Activated naive CD4-positive, alpha-beta T cell (primary cell): ENCODE measurements around the gene CNTN5.
"Not testable (repeated sequence)": the region's sequence is repeated elsewhere in the genome, so short reads cannot be mapped to it uniquely, and the experiment has no call there.

Experiments
- DNase-seq, 4 experiments: peaks; one replicate each; lab custom pipeline; 2025; lab: John Stamatoyannopoulos, UW

Gene CNTN5

DNA sequence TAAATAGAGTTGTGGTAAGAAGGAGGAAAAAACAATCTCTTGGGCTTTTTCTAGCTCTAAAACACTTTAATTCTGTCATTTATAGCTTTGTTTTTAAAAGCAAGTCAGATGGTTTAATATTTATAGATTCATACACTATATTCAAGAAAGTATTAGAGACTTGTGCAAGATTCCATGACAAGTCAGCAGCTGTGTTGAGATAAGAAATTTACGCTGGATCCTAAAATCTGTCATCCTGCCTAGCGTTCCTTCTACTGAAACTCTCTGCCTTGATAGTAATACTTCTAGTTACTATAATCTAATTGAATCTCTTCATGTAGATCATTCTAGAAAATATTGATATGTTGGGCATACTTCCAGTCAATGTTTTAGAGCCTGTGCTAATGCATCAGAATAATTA lies 721.8 kb downstream of the CNTN5 start:
- DNase-seq: no peak

DNA sequence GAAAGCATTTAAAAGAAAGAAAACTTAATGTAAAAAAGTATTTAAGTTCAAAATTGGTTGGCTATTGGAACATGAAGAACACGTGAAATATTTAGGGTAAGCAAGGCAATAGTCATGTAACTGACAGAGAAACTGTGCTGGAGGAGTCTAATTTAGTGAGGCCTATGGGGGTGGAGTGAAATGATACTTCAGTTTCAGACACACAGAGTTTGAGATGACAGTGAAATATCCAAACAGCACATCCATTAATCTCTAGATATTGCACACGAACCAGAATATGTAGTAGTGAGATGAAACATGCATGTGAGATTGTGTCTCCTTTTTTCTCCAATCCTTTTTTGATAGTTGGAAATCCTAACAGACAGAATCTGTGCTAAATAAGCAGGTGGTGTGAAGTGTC lies 739.0 kb downstream of the CNTN5 start:
- DNase-seq: no peak

DNA sequence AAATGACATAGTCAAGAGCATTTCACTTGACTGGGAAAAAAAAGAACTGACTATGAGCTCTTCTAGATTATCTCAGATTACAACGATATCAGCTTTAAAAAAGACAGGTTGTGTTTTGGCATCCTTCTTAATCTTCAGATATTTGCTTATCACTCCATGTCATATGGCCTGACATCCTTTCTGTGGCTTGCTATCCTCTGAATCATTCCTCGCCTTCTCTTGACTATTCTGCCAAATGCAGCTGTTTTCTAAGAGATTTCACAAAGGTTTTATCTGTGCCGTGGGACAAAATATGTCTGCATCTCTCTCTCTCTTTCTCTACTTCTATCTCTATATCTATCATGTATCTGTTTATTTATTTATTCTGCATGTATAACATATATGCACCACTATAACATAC lies 746.1 kb downstream of the CNTN5 start:
- no peak for DNase-seq

DNA sequence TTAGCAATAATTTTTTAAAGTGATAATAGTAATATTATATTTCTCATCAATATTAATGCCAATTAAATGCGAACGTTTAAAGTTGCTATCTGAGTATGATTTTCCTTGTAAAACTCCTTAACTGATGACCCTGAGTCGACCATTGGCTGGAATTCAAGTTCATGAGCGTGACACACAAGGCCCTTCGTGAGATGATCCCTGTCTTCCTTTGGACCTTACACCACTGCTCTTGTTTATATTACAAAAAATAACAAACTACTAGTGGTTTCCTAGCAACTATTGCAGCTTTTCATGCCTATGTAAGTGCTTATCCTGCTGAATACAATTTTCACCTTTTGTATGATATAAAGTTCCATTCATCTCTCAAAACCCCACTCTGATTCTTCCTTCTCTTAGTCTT lies 752.9 kb downstream of the CNTN5 start:
- no peak for DNase-seq

DNA sequence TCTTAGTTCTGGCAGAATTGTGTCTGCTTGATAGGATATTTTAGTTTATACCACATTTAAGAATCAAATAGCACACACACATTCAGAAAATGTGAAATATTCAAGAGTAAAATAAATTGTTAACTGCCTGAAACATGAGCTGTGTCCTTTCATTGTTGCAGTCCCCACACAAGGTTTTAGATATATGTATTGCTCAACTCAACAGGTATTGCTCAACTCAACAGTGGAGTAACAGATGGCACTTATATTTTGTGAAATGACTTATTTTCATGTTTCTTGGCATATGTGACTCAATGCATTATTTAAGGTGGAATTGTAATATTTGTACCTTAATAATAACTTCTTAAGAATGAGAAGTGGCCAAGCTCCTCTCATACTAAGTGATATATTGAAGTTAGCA lies 760.3 kb downstream of the CNTN5 start:
- no peak for DNase-seq

DNA sequence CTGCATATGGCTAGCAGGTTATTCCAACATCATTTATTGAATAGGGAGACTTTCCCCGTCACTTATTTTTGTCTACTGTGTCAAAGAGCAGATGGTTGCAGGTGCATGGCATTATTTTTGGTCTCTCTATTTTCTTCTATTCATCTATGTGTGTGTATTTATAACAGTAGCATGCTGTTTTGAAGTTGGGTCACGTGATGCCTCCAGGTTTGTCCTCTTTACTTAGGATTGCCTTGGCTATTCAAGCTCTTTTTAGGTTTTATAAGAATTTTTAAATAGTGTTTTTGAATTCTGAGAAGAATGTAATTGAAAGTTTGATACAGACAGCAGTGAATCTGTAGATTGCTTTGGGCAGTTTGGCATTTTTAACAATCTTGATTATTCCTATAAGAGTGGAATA lies 770.6 kb downstream of the CNTN5 start:
- no peak for DNase-seq

DNA sequence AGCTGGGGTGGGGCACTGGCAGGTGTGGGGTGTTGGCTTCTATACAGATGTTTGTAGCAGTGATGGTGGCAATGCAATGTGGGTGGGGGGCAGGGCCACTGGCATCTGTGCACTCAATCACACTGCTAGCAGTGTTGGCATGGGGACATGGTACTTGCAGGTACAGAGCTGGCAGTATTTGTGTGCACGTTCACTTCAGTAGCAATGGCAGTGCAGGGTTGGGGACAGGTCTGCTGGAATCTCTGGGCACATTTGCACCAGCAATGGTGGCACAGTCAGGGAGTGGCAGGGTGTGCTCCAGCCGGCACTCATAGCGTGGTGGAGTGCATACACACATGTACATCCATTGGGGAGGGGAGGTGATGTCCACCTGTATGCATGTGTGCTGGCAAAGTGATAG lies 775.2 kb downstream of the CNTN5 start:
- no peak for DNase-seq

DNA sequence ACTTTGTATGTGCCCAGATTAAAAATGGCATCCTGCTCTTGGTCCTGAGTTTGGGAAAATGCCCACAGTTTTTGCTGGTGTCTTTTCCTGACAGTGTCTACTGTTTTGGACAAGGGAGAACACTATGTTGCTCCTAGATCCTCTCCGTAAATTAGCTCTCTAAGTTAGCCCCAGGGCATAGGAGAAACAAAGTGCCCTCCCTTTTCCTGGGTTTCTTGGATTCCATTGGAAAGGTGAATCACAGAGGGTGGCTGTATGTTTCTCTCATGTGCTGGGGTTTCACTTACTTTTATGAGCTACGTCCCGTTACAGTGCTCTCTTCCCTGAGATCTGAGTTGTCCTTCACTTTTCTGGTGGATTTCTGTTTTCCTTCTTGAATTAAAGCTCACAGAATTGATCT lies 782.8 kb downstream of the CNTN5 start:
- no peak for DNase-seq

DNA sequence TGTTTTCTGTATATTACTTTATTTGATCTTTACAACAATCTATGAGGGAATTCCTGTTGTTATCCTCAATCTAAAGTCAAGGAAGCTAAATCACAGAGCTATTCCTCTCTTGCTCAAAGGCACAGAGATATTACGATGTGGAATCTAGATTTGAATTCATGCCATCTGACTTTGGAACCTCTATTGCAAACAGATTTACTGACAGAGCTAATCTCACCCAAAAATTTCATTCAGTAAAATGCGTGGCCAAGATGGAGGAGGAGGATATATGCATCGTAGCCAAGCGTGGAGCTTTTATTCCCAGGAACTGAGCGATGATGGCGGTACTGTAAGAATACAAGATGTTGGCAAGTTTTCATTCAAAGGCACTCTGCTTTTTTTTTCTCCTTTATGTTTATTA lies 791.8 kb downstream of the CNTN5 start:
- DNase-seq: no peak

DNA sequence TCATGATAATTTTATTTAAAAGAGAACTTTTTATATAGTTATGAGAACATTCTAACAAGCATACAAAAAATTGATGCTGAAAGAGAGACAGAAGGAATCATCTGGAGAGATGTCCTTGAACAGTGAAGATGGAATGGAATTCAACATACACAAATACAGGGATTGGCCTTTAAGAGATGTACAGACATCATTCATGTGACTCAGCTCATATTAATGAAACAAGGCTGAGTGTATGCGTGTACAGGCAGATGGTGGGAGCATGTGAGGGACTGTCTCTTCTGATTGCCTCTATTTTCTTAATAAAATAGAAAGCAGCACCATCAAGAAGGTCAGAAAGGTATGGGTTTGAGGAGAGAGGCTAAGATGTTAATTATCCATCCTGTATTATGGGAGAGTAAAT lies 793.3 kb downstream of the CNTN5 start:
- DNase-seq: no peak

DNA sequence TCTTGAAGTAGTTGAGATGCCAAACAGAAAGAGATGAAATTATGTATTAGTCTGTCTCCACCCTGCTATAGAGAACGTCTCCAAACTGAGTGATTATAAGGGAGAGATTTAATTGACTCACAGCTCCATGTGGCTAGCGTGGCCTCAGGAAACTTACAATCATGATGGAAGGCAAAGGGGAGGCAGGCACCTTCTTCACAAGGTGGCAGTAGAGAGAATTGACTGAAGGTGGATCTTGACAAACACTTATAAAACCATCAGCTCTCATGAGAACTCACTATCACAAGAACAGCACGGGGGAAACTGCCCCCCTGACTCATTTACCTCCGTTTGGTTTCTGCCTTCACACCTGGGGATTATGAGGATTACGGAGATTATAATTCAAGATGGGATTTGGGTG lies 794.0 kb downstream of the CNTN5 start:
- no peak for DNase-seq

DNA sequence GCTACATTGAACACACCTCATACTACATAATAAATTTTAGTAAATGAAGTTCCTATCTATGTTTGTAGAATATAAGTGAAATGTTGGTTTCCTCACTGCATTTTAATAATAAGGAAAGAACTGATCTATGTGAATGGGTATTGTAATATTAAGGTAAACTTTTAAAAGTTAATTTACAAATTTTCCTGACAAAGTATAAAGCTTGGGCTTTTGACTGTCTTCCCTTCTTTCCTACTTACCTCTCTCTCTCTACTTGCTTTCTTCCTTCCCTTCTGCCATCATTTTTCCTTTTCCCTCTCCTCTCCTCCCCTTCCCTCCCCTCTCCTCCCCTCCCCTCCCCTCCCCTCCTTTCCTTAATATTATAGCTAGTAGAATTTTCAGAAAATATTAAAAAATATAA lies 798.2 kb downstream of the CNTN5 start:
- DNase-seq: no peak

DNA sequence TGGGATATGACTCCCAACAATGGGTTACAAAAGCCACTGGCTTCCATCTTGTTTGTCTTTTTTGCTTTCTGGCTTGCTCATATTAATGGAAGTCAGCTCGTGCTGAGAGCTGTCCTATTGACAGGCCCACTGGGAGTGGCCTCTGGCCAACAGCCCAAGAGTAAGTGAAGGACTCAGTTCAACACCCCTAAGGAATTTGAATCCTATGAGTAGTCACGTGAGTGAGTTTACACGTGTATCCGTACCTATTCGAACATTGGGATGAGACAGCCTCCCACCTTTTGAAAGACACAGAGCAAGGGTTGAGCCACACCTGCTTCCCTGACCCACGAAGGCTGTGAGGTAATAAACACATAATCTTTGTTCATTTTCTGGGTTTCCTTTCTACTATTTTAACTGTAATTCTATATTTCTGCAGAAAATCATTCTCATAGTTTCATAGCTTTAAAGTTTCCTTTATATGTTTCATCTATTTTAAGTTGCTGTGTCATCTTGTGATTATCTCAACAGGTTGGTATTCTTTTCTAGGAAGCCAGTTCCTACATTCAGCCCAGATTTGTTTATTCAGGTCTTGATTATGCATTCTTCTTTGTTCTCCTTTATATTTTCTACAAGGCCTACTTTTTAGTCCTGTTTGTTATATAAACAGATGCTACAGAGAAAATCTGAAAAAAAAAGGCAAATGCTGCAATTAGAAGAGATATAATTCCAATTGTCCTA lies 802.3 kb downstream of the CNTN5 start:
- no peak for DNase-seq

DNA sequence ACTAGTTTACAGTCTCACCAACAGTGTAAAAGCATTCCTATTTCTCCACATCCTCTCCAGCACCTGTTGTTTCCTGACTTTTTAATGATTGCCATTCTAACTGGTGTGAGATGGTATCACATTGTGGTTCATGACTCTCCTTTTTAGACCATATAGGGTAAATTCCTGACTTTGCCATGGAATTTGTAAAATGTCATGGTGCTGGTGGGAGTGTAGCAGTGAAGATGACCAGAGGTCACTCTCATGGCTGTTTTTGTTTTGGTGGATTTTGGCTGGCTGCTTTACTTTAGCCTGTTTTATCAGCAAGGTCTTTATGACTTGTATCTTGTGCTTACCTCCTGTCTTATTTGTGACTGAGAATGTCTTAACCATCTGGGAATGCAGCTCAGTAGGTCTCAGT lies 816.0 kb downstream of the CNTN5 start:
- DNase-seq: not testable (repeated sequence)

DNA sequence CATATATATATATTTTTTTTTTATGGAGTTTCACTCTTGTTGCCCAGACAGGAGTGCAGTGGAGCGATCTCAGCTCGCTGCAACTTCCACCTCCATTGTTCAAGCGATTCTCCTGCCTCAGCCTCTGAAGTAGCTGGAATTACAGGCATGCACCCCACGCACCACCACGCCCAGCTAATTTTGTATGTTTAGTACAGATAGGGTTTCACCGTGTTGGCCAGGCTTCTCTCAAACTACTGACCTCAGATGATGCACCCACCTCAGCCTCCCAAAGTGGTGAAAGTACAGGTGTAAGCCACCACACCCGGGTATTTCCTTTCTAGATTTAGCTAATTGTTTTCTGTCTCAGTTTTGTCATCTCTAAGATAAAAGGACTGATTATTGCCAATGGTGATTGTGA lies 821.1 kb downstream of the CNTN5 start:
- DNase-seq: no peak

DNA sequence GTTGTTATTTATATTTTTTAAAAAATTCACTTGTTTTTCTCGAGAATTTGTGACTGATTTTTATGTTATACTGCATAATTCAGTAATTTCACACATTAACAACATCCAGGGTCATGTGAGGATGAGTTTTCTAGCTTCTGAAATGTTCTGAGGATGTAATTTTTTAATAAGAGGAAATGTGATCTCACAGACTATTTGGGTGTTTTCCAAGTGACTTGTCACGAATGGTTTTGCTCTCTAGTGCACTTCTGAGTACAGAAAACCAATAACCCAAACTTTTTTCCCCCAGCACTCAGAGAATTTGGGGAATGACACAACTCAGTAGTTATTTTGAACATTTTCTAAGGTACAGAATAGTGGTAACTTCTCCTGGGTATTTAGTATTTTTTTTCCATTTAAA lies 845.2 kb downstream of the CNTN5 start:
- no peak for DNase-seq

DNA sequence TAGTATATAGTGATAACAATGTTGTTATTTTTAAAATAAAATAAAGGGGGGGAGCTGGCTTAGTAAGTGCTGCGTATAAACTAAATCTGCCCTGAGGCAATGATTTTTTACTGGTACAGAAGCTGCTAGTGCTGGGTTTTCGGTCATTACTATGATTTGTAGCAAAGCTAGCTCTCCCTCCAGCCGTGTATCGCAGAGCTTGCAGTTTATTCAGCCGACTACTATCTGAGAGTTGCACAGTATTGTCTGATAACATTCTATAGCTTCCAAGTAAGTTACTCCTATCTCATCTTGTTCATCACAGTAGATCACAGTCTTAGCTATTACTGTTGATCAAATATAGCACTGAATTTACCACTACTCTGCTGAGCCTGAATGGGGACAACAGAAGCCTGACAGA lies 860.9 kb downstream of the CNTN5 start:
- DNase-seq: no peak

DNA sequence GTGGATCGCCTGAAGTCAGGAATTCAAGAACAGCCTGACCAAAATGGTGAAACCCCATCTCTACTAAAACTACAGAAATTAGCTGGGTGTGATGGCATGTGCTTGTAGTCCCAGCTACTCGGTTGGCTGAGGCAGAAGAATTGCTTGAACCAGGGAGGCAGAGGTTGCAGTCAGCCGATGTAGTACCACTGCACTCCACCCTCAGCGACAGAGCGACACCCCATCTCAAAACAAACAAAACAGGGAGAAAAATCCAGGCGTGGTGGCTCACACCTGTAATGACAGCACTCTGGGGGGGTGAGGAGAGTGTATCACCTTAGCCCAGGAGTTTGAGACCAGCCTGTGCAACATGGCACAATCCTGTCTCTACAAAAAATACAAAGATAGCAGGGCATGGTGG lies 864.0 kb downstream of the CNTN5 start:
- no peak for DNase-seq

DNA sequence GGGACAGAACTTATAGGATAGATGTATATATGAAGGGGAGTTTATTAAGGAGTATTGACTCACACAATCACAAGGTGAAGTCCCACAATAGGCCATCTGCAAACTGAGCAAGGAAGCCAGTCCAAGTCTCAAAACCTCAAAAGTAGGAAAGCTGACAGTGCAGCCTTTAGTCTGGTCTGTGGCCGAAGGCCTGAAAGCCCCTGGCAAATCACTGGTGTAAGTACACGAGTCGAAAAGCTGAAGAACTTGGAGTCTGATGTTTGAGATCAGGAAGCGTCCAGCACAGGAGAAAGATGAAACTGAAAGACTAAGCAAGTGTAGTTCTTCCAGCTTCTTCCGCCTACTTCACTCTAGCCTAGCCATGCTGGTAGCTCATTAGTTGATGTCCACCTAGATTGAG lies 866.7 kb downstream of the CNTN5 start:
- DNase-seq: no peak

DNA sequence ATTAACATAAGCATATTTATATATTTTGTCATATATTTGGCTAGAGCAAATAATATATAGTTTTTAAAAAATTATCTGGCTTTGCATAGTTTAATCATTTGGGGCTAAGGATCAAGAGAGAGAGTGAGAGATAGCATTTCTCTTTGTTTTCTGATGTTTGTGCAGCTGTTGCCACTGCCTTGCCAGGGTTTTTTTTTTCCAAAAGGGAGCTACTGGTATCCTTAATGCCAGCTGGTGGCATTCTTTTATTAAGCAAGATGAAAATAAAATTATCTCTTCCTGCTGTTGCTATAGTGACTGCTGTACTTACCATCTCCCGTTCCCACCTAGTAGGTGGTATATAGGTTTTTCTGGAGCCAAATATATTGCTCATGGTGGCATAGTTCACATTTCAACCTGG lies 873.1 kb downstream of the CNTN5 start:
- no peak for DNase-seq

DNA sequence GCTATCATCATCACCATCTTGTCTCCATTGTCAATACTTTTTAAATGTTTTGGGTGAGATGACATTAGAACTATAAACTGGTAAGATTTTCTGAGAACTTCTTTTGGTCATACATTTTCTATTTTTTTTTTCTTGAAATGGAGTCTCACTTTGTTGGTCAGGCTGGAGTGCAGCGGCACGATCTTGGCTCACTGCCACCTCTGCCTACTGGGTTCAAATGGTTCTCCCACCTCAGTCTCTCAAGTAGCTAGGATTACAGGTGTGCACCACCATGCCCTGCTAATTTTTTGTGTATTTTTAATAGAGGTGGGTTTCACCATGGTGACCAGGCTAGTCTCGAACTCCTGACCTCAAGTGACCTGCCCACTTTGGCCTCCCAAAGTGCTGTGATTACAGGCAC lies 880.4 kb downstream of the CNTN5 start:
- DNase-seq: no peak

DNA sequence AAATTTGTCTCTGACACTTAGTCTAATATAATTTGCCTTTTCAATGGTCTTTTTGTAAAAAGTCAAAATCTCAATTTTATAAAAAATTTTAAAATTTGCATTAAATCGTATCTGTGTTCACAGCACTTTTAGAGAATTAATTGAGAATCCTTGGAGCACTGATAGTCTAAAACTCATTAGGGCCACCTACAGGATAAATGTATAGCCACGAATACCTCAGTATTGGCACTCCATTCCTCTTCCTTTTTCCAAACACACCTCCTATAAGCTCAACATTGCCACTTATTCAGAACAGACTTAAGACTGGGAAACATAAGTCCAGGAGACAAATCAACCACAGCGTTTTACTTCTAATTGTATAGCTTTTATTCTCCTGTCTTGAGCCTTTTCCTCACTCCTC lies 890.4 kb downstream of the CNTN5 start:
- DNase-seq: no peak

DNA sequence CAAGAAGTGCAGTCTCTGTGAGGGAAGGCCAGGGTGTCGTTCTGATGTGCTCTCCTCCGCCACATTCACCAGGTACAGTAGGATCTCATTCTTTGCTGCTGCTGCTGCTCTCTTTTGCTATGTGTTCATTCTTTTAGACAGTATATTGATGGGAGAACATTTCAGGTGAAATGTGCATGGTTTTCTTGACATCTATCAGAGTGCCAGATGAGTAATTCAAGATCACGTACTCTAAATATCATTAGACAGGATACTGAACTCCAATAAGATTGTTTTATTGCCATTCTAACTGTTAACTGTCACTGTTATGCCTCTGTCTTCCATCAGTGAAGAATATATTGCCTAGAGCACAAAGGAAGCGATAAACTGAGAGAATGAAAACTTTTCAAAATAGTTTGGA lies 895.3 kb downstream of the CNTN5 start:
- DNase-seq: no peak

DNA sequence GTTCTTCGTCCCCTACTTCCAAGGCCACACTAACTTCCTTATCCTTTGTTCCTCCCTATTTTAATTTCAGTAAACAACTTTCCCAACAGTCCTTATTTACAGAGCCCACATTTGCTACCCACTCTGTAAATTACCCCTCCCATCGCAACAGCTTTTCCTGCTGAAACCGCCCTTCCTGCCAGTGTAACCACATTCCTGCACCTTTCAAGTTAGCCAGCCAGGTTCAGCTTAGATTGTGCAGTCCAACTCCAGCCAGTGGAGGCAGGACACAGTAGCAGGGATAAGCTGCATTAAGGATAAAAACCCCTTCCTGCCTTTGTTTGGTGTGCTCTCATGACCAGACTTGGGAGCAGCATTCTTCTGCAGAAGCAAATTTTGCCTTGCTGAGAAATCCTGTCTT lies 898.0 kb downstream of the CNTN5 start:
- DNase-seq: no peak

DNA sequence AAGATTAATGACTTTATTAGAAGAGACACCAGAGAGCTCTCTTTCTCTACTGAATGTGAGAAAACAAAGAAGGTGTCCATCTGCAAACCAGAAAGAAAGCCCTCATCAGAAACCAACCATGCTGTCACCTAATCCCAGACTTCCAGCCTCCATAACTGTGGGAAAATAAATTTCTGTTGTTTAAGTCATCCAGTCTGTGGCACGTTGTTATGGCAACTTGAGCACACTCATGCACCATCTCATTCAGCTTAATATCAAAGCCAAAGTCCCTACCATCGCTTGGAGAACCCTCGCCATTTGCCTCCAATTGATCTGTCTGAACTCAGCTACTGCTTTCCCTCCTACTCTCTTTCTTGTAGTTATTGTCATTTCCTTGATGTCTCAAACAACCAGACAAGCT lies 900.2 kb downstream of the CNTN5 start:
- DNase-seq: no peak
